Measurements from ENCODE around the gene EDEM2.

DNA sequence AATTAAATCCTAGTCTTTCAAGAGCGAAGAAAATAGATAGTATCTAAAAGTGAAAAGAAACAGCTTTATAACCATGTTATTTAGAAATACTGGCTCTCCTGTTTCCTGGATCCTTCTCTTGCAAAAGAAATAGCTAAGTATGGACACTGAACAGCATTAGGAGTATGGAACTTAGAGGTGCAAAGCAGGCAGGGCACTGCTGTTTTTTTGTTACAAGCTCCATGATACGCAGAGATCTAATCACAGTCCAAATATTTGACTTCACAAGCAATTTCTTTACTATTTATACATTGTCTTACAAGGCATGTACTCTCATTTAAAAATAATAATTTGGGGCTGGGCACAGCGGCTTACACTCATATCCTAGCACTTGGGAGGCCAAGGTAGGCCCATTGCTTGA lies 62.1 kb downstream of the EDEM2 start:
- TF ChIP-seq RAD21 (IDR thresholded peaks at IDR 0.05; ENCODE audit: low read depth): no peak
- TF ChIP-seq NFIC (IDR thresholded peaks at IDR 0.05): no peak
- TF ChIP-seq TAF1 (IDR thresholded peaks at IDR 0.05; ENCODE audit: low read depth): no peak
